NCI-H146 treated with DMSO at 0.1 percent for 48 hours (cell line): ENCODE results near the gene KIF2A.
A peak's percentile ranks its signal among the peaks of the same experiment; 100 is the strongest.

Experiments
- DNase-seq: peaks from one replicate; lab custom pipeline; 2025; ENCODE audit not compliant: unreplicated experiment; lab: John Stamatoyannopoulos, UW

KIF2A gene

DNA sequence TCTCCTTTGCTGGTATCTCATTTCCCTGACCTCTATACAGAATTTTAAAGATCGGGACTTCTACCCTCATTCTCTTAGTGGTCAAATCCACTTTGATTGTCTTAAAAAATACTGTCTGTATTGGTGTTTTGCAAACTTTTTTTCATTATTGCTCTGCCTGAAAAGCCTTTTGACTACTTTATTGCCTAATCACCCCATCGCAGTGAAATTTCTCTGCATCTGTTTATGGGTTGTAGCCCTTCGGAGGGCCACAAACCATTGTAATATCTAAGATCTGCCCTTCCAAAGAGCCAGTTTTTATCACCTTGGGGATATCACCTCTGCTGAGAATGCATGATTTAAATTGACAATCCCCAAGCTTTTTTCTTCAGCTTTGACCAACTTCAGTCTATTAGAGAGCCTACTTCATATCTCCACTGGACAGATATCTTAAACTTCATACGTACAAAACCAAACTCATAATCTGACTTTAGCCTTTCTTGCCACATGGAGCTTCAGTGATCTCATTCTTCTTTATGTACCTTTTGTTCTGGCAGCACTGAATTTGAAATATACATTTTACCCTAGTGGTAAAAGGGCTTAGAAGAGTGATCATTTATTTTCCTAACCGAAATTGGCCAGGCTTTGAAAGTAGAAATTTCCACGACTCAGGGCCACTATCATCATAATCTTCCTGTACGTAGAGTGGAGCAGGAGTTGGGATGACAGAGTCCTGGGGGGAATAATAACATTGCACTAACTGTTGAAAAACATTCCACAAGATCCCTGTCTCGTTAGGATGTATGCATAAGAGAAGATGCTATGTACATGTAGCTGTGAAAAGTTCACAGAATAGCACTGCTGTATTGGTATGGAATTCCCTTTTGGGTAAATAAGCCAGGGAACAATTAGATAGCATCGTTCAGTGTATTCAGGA, 21.4 kb downstream of the KIF2A start:
- no peak for DNase-seq

DNA sequence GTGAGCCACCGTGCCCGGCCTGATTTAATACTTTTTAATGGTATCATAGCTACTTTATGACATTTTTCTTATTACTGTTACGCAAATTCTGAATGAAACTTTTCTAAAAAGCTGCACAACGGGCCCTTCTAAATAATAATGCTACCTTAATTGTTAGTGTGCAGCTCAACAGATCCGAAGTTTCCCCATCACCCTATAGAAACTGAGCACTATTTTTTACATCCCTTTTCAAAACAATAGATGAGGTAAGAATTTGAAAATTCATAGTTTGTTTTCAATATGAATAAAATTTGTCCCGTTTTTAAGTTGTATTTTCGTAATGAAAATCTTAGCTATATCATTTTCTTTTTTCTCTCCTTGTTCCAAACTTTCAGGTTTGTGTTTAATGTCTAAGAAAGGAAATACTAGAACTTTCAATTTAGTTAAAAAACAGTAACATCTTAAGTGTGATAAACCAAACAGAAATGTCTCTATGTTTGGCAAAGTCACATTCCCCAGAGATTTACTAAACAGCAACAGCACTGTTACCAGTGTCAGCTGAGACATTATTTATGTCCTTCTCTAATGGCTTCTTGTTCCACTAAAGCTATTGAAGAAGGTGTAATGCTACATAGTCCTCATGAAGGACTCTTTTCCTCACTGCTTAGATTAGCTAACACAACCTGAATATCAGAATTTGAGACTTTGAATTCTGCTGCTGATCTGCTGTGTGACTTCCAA, 22.9 kb downstream of the KIF2A start:
- DNase-seq, result no peak

DNA sequence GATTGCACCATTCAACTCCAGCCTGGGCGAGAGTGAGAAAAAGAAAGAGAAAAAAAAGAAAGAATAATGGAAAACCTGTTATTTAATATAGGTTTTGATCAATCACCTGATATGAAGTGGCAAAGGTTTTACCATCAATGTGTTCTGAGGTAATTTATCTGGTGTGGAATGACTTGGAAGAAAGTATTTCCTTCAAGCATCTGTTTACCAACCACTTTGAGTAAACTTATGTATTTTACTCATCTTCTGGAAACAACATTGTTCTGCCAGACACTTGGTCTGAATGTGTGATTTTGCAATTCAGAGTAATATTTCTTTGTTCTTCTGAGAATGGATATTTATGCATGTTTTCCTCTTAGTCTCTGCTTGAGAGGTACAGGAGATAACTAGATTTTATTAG, 24.3 kb downstream of the KIF2A start:
- no peak for DNase-seq

DNA sequence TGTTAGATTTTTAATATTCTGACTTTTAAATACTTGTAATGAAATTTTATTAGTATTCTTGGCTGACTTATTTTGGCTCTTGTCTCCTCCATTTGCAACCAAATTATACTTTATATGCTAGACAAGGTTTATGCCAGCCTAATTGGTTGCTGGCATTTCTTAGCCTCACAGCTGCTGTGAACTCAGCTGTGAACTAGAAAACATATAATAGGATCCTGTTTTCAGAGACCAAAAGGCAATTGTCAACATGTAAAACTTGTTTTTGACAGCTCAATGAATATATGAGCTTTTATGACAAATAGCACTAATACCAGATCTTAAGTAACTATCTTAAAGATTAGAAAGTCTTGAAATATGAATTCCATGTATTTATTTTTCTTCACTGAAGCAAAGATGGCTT, 25.9 kb downstream of the KIF2A start:
- DNase-seq, result no peak

DNA sequence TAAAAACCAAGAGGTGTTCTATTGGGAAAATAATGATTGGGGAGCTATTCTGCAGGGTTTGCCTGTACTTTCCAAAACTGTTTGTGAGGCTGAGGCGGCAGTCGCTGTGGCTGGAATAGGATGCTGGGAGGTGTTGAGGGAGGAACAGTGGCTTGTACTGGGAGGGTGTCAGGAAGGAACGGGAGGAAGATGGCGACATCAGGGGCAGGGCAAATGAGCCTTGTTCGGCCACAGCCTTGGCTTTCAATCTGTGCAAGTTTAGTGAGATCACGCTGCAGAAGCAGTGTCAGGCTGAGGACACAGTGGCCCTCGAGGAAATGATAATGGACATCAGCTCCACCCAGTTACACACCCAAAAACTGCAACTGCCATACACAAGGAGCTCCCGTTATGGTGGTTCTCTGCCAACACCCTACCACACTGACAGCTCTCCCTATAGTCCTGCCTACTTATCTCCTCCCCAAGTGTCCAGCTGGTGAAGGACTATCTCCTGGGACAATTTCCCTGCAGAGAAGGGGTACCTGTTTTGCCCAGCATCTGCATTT, 27.3 kb downstream of the KIF2A start:
- DNase-seq, result no peak

DNA sequence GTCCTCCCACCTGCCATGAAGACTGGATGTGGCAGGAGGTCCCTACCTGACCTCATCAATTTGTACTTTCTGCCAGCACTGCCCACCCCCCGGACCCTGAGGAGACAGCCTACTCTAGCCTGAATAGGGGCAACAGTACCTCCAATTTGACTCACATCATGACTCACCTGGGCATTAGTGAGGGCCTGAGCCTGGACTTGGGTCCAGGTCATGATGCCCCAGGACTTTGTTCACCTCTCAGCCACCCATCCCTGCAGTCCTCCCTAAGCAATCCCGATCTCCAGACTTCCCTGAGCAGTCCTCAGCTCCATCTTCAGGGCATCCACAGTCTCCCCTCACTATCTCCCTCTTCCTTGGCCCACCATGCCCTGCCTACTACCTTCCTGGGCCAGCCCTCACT, 28.1 kb downstream of the KIF2A start:
- no peak for DNase-seq

DNA sequence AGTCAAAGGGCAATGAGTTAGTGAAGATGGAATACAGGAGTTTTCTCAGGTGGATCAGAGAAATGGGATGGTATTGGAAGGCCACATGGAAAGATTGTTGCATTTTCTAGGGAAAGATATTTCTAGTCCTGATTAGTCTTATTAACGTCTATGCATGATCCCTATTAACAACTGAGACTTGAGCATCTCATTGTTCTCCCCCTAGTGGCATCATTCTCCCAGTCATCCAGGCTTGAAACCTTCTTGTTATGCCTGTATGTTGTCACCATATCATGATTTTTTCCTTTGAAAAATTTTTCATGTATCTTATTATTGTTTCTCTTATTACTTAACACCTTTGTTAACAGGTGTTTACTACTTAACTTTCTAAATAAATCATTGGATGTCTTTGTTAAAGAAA, 34.4 kb downstream of the KIF2A start:
- no peak for DNase-seq

DNA sequence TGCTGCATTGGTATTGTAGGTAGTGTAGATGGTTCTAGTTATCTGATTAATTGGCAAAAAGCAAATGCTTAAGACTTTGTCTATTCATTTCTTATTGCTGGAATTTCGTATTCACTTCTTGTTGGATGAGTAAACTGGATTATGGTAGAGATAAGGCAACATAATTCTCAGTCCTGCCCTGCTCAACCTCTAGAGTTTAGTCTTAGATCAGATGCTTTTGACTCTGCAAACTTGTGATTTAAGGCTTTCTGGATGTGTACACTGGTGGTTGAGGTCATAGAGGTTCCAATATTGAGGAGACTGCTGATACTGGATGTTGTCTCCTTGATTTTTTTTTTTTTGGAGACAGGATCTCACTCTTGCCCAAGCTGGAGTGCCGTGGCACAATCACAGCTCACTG, 35.0 kb downstream of the KIF2A start:
- no peak for DNase-seq

DNA sequence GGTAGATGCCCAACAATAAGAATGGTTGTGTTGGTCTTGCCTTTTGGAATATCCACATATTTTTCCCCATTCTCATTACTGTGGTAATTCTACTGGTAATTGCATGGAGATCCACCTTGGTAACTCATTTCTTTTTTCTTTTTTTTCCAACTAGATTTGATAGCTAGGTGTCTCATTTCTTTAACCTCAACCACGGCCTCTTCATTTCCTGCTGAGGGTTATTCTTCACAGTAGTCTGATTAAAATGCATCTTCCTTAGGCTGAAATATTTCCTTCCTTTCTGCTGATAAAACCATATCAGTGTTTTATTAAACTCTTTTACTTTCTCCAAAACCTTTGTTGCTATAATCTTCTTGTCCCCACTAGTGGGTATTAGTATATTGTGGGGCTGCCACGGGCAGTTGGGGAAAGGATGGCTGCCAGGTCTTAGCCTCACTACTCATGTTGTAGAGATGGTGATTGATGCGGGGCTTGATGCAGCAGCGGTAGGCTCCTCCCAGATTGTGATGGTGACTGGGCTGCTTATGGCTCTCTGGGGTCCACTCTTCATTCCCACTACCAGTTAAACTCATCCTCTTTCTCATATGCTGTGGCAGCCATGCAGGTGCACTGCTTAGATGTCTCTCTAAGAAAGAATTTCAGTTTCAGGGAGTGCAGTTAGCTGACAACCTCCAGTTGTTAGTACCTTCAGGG, 35.9 kb downstream of the KIF2A start:
- DNase-seq, result no peak

DNA sequence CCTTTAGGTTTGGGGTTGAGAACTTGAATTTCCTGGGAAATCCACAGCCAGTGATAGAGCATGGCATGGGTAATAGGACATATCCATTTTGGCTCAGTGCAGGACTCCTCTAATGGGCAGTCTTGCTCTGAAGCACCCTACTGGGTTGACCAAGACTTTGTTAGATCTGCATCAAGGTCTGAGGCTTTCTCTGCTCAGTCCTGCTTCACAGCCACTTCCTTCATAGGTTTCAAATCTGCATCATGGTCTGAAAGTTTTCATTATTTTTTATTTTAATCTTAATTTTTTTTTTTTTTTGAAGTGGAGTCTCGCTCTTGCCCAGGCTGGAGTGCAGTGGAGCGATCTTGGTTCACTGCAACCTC, 36.5 kb downstream of the KIF2A start:
- no peak for DNase-seq

DNA sequence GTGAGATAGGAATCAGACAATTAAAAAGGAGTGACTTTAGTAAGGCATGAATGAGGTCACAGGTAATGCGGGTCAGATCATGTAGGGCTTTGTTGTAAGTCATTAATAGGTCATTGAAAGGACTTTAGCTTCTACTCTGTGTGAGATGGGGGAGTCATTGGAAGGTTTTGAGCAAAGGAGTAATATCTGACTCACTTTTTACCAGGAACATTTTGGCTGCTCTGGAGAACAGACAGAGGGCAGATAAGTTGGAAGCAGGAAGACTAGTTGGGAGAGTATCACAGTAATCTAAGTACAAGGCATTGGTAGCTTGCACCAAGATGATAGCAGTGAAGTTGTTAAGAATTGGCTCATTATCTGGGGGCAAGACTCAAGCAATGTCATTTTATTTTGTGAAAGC, 37.4 kb downstream of the KIF2A start:
- no peak for DNase-seq

DNA sequence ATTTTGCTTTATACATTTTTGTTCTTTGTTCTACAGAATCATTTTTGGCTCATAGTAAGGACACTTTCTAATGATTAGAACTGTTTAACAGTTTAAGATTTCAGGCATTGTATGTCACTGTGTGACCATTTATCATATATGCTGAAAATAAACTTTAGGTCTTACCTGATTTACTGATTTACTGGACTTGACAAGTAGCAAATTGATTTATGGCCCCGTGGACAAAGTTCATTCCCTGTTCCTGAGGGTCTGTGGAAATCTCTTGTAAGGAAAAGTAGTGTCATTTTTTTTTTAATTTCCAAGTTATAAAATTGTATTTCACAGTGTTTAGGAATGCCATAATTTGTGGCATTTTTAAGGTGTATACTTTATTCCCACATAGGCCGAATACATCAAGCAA, 40.7 kb downstream of the KIF2A start:
- DNase-seq, result no peak

DNA sequence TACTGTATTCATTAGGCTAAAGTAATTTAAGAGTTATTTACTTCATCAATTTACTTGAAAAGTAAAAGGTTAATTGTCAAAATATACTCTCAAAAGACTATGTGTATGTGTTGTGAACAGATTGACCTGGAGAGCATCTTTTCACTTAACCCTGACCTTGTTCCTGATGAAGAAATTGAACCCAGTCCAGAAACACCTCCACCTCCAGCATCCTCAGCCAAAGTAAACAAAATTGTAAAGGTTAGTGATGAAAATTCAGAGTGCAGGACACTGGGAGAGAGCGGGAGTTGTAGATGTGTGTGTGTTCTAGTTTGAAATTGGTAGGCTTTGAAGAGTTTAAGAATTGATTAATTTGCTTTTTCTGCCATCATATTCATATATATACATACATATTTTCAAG, 41.9 kb downstream of the KIF2A start:
- DNase-seq, result no peak

DNA sequence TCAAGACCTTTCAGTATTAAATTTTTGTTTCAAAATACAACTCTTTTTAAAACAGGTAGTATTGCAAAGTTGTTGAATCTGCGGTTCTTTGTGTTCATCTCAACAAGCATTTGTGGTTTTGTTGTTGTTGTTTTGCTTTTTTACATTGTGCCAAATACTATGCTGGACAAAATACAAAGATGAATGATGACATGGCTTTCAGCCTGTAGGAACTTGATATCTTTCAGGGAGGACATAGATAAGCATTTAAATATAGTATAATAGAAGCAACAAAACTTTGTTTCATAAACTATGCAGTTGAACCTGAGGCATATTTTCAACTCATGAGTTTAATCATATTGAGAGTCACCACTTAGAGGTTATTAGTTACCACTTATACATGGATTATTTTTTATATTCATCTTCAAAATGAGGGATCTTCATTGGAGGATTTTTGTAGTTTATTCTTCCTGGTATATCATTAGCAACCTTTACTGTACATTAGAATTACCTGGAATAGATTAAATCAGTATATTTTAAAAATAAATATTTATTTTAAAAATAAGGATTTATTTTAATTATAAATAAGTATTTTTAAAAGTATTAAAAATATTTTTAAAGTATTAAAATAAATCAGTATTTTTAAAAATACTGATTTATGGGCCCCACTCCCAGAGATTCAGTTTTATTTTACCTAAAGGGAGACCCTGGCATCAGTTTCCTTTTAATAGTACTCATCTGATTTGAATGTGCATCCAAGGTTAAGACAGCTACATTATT, 42.9 kb downstream of the KIF2A start:
- DNase-seq, result no peak

DNA sequence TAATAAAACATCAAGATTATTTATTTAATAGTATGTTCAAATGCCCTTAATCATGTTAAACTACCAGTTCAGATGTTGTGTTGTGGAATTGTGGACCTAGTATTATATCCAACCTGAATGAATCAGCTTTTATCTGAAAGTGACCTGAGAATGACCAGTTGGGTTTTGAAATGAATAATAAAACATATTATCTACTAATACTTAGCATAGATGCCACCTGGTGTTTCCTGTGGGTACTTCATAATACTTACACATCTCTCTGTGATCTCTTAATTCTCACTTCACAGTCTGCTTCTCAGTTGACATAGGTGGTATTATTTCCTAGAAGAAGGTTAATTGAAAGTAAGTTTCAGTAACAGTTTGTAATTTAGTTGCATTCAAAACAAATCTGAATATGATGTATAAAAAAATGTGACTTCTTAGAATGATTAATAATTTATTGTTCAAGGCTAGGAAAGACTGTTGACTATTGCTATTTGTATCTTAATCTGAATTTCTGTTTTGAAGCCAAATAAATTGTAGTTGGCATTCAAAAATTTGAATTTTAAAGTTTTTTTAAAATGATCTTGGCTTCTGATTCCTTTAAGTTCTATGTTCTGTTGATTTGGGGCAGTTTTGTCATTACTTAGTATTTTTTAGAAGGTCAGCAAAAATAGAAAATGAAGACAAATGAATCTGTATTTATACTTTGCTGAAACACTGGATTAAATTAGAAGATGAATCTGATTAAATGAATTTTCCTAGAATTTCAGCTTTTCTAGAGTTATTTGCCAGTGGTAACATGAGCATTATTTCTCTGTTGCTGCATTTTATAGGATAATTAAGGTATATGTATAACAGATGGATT, 48.2 kb downstream of the KIF2A start:
- DNase-seq, result peak; percentile 25

DNA sequence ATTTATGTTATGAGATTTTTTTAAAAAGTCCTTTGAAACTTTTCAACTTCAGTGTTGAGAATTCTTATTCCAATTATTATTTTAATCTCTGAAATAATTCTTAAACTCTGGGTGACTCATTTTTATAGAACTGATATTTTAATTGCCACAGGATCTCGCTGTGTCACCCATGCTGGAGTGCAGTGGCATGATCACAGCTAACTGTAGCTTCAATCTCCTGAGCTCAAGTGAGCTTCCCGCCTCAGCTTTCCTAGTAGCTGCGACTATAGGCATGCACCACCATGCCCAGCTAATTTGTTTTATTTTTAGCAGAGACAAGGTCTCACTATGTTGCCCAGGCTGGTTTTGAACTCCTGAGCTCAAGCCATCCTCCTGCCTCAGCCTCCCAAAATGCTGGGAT, 56.7 kb downstream of the KIF2A start:
- no peak for DNase-seq

DNA sequence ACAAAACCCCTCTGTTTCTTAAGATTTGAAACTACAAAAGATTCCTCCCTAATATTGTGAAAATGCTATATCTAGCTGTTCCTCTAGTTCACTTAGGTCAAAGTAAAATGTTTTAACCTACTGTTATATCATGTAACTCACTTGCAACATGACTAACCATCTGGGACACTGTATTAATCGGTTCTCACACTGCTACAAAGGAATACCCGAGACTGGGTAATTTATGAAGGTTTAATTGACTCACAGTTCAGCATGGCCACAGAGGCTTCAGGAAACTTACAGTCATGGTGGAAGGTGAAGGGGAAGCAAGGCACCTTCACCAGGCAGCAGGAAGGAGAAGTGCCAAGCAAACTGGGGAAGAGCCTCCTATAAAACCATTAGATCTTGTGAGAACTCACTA, 63.0 kb downstream of the KIF2A start:
- DNase-seq, result no peak

DNA sequence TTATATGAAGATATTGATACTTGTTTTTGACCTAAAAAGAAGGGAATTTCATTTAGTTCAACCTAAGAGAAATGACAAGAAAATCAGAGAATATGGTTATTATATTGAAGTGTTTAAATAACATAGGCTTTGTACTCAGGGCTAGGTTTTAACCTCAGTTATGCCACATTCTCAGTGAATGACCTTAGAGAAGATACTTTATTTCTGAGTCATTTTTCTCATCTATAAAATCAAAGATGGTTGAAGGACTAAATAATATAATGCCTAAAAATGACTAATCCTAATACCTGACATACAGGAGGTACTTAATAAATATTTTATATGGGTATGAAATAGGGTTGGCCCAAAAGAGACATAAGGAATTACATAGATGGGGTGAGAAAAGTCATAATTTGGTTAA, 65.4 kb downstream of the KIF2A start:
- no peak for DNase-seq

DNA sequence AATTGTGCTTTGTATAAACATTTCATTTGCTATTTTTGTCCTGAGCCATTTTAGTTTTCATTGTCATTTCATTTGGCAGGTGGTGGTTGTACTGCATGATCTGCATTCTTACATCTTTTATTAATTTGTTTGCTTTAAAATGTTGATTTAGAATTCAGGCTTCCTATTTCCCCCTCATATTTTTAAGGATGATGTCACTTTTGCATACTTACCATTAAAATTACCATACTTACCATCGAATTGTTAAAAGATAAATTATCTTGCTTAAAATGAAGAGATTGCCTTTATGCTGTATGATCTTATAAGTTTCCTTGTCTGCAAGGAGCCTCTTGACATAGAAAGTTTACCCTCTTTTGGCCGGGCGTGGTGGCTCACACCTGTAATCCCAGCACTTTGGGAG, 66.6 kb downstream of the KIF2A start:
- no peak for DNase-seq

DNA sequence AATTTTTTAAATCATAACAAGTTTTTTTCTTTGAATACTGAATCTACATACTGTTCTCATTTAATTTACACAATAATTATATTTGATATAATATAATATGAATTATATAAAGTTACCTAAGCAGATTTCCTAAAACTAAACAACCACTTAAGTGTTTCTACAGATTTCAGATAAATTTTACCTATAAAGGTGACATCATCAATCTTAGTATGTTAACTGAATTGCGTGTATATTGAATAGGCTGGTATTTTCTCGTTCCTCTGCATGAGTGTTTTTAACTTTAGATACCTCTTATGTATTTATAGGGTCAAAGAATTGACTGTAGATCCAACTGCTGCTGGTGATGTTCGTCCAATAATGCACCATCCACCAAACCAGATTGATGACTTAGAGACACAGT, 67.4 kb downstream of the KIF2A start:
- DNase-seq, result no peak
